K562 (cell line): ENCODE data around the gene PUS10. TPM values are rescaled to one million over a fixed set of nuclear protein-coding genes. Genes with fewer than 3 reads are reported as not detected.

Experiments
- C11orf30 ChIP-seq: fragments of 450-650 bp; IDR thresholded peaks from 2 replicates; pipeline ENCODE4 v1.6.1; 2016; ENCODE audit warnings: low read depth, mild to moderate bottlenecking
- CBFA2T3 ChIP-seq: fragments of 450-650 bp; IDR thresholded peaks from 2 replicates; pipeline ENCODE4 v1.6.1; 2017
- CREB5 ChIP-seq: fragments of 250-450 bp; sonication (Bioruptor Pico); IDR thresholded peaks from 2 replicates; pipeline ENCODE4 v1.5.0; 2020; ENCODE audit warnings: mild to moderate bottlenecking
- E2F8 ChIP-seq: fragments of 450-650 bp; IDR thresholded peaks from 2 replicates; pipeline ENCODE4 v1.7.1; 2018; ENCODE audit warnings: mild to moderate bottlenecking, low read depth; ENCODE audit not compliant: partially characterized antibody
- FOXM1 ChIP-seq, 2 experiments: fragments of 450-650 bp in 1 of 2; sonication (generic) in 1 of 2; formaldehyde crosslinking in 1 of 2; IDR thresholded peaks; 2 replicates each; pipeline versions ENCODE4 v1.6.1 to v1.9.0; 2017 to 2022; ENCODE audit warnings: low read depth in 2 of 2, mild to moderate bottlenecking in 2 of 2, missing genetic modification reagents in 1 of 2, moderate library complexity in 1 of 2
- GABPA ChIP-seq: fragments of 200-800 bp; sonication (Bioruptor generic); conservative IDR thresholded peaks from 2 replicates; pipeline ENCODE4 v1.6.1; 2016; ENCODE audit warnings: low read depth, missing genetic modification characterization, missing compliant biosample characterization
- GATA2 ChIP-seq: sonication (generic); formaldehyde crosslinking; IDR thresholded peaks from 2 replicates; pipeline ENCODE4 v1.4.0; 2020; ENCODE audit warnings: mild to moderate bottlenecking, missing genetic modification reagents
- HDAC3 ChIP-seq: fragments of 450-650 bp; IDR thresholded peaks from 2 replicates; pipeline ENCODE4 v1.6.1; 2018; ENCODE audit warnings: borderline replicate concordance, mild to moderate bottlenecking, moderate library complexity; ENCODE audit not compliant: partially characterized antibody
- KDM1A ChIP-seq, 2 experiments: fragments of 450-650 bp; IDR thresholded peaks; 2 replicates each; pipeline ENCODE4 v1.6.1; 2016; ENCODE audit warnings: mild to moderate bottlenecking in 2 of 2
- LARP7 ChIP-seq: fragments of 450-650 bp; IDR thresholded peaks from 2 replicates; pipeline ENCODE4 v1.6.1; 2016
- MAZ ChIP-seq, 2 experiments: fragments of 450-650 bp in 1 of 2; sonication (generic) in 1 of 2; formaldehyde crosslinking; IDR thresholded peaks in 1 of 2; conservative IDR thresholded peaks in 1 of 2; 2 replicates each; pipeline versions ENCODE4 v1.4.0 to v1.5.0; 2020; ENCODE audit warnings: mild to moderate bottlenecking in 1 of 2, missing genetic modification reagents in 1 of 2
- MEF2D ChIP-seq: conservative IDR thresholded peaks from 2 replicates; pipeline ENCODE4 v1.6.1; 2016; ENCODE audit warnings: low read depth, missing genetic modification characterization, missing compliant biosample characterization
- NCOA1 ChIP-seq: fragments of 450-650 bp; IDR thresholded peaks from 2 replicates; pipeline ENCODE4 v1.6.1; 2016; ENCODE audit warnings: low read depth
- NKRF ChIP-seq: fragments of 450-650 bp; IDR thresholded peaks from 2 replicates; pipeline ENCODE4 v1.6.1; 2016; ENCODE audit warnings: borderline replicate concordance
- PHF8 ChIP-seq: fragments of 200-600 bp; sonication (generic); IDR thresholded peaks from 2 replicates; pipeline ENCODE4 v1.6.1; 2012; ENCODE audit warnings: mixed run types, mild to moderate bottlenecking, inconsistent platforms, low read length, moderate library complexity, borderline replicate concordance
- ZNF639 ChIP-seq, 2 experiments: fragments of 200-800 bp in 1 of 2; sonication (Bioruptor generic) in 1 of 2; sonication (generic) in 1 of 2; formaldehyde crosslinking in 1 of 2; IDR thresholded peaks in 1 of 2; conservative IDR thresholded peaks in 1 of 2; 2 replicates each; pipeline versions ENCODE4 v1.5.0 to v1.6.1; 2016 to 2020; ENCODE audit warnings: missing compliant biosample characterization in 1 of 2, missing genetic modification characterization in 1 of 2, missing genetic modification reagents in 1 of 2
- ZNF717 ChIP-seq: fragments of 250-450 bp; sonication (Bioruptor Pico); IDR thresholded peaks from 2 replicates; pipeline ENCODE4 v1.5.0; 2021
- ZNF740 ChIP-seq, 3 experiments: fragments of 200-800 bp in 1 of 3; sonication (Bioruptor generic) in 1 of 3; sonication (generic) in 1 of 3; formaldehyde crosslinking in 1 of 3; IDR thresholded peaks; 2 replicates each; pipeline versions ENCODE4 v1.6.1 to v1.8.0; 2016 to 2022; ENCODE audit warnings: mild to moderate bottlenecking in 2 of 3, missing compliant biosample characterization in 2 of 3, missing genetic modification characterization in 2 of 3, missing genetic modification reagents in 1 of 3
- polyA plus RNA-seq, 8 experiments: library from polyadenylated mRNA; depleted of rRNA in 4 of 8; stranded (reverse) in 5 of 8; unstranded in 3 of 8; fragments of >200 nt; fragmentation: Nextera tagmentation in 2 of 8; fragmentation: Illumina TruSeq in 1 of 8; extraction: Ambion mirVana in 2 of 8; extraction: Trizol in 1 of 8; gene quantifications; 2 replicates each; pipeline versions ENCODE4 v1.2.1 to v1.2.3, GENCODE V29; 2011 to 2014; ENCODE audit warnings: inconsistent platforms in 1 of 8, missing spikeins in 1 of 8
- total RNA-seq, 7 experiments: library from RNA; depleted of rRNA in 6 of 7; stranded (reverse); fragments of >200 nt in 6 of 7; fragmentation: Illumina TruSeq in 2 of 7; extraction: Trizol in 2 of 7; gene quantifications; 2 replicates each; pipeline versions ENCODE4 v1.2.1 to v1.2.3, GENCODE V29; 2011 to 2021; ENCODE audit warnings: low replicate concordance in 1 of 7

Gene PUS10
- total and polyA plus RNA-seq, 9 of the 15 experiments (the other 6 are each of a cell fraction or from before 2014, with no cell fraction given) = 5.0 to 10.7 (median 7.6) TPM

GRCh38 chr2:61017003-61017555 is 976 bp downstream of the PUS10 start (continued):
- TF ChIP-seq ZNF639 (CRISPR knock-in tag; conservative IDR thresholded peaks at IDR 0.05 in 1 of 2, IDR thresholded peaks at IDR 0.05 in 1 of 2) = no peak; a peak in 1 of 4 replicates
- peak; percentile 95 for TF ChIP-seq GABPA (tag)
- TF ChIP-seq GATA2 (CRISPR knock-in tag) = no peak
- peak; percentile 88 for TF ChIP-seq FOXM1 (IDR thresholded peaks at IDR 0.05; ENCODE audit: low read depth)
- no peak for TF ChIP-seq FOXM1 (CRISPR knock-in tag; IDR thresholded peaks at IDR 0.05; ENCODE audit: low read depth)
- TF ChIP-seq E2F8 = peak; percentile 69
- peak; percentile 86 for TF ChIP-seq NKRF
- peak; percentile 73; the same call in 1 of the 2 replicates for TF ChIP-seq LARP7
- peak; percentile 54 to 57; a peak in 1 of 4 replicates for TF ChIP-seq MAZ (CRISPR knock-in tag; conservative IDR thresholded peaks at IDR 0.05 in 1 of 2, IDR thresholded peaks at IDR 0.05 in 1 of 2)
- TF ChIP-seq NCOA1 = peak; percentile 98
- TF ChIP-seq ZNF717 (CRISPR knock-in tag) = no peak
- peak; percentile 74 for TF ChIP-seq HDAC3
- TF ChIP-seq KDM1A (IDR thresholded peaks at IDR 0.05) = peak; percentile 53 to 74; a peak in 3 of 4 replicates
- TF ChIP-seq CBFA2T3 = peak; percentile 15; the same call in 1 of the 2 replicates
- peak; percentile 80 for TF ChIP-seq PHF8
- peak; percentile 71 for TF ChIP-seq MEF2D (tag)
- TF ChIP-seq C11orf30 = peak; percentile 99
- no peak for TF ChIP-seq ZNF740 (CRISPR knock-in tag; IDR thresholded peaks at IDR 0.05)
- TF ChIP-seq ZNF740 (tag; IDR thresholded peaks at IDR 0.05) = peak in 1 of 2 experiments; percentile 22; a peak in 1 of 4 replicates
- TF ChIP-seq CREB5 (CRISPR knock-in tag) = 0 out of 2 replicates have a peak, but pooled peaks have one; percentile 43
